Measurements from ENCODE around the gene DOK6.
"Not testable (repeated sequence)": the region's sequence is repeated elsewhere in the genome, so short reads cannot be mapped to it uniquely, and the experiment has no call there.

Gene DOK6

GRCh38 chr18:69845593-69846506 is 445.2 kb downstream of the DOK6 start:
- Histone ChIP-seq H3K9ac (ENCODE audit: low read depth, low read length) (no peak overlapping the region), H3K36me3 (ENCODE audit: insufficient read depth, low read length) (no peaks in the 10 kb centered on the region), H3K9me3 (replicated peaks; ENCODE audit: low read length) (no peaks in the 10 kb centered on the region), H3K4me3 (ENCODE audit: low read length) (no peak overlapping the region), H3K4me2 (ENCODE audit: low read length) (no peak overlapping the region), H3K4me1 (ENCODE audit: control insufficient read depth, insufficient read depth, low read length) (peaks cover 4% of the 10 kb centered on the region), H3K27me3 (ENCODE audit: control insufficient read depth, insufficient read depth, low read length) (no peaks in the 10 kb centered on the region)

- no peaks in the 10 kb centered on the region for H3K4me1 ChIP-seq (ENCODE audit: control insufficient read depth, insufficient read depth, low read length)
- no peak overlapping the region for H3K9ac ChIP-seq (ENCODE audit: low read depth, low read length)
- no peak overlapping the region for H3K4me3 ChIP-seq (ENCODE audit: low read length)
- H3K36me3 ChIP-seq (ENCODE audit: insufficient read depth, low read length): no peaks in the 10 kb centered on the region
- H3K27me3 ChIP-seq (ENCODE audit: control insufficient read depth, insufficient read depth, low read length): no peaks in the 10 kb centered on the region
- H3K4me2 ChIP-seq (ENCODE audit: low read length): no peak overlapping the region
- no peaks in the 10 kb centered on the region for H3K9me3 ChIP-seq (replicated peaks; ENCODE audit: low read length)
These were observed 452.4 kb downstream of the DOK6 start for GRCh38 chr18:69853051-69853450.

GRCh38 chr18:69854455-69854854 is 453.8 kb downstream of the DOK6 start:
- Histone ChIP-seq H3K9me3 (replicated peaks; ENCODE audit: low read length) (no peaks in the 10 kb centered on the region), H3K4me2 (ENCODE audit: low read length) (no peak overlapping the region), H3K27me3 (ENCODE audit: control insufficient read depth, insufficient read depth, low read length) (no peaks in the 10 kb centered on the region), H3K9ac (ENCODE audit: low read depth, low read length) (no peak overlapping the region), H3K4me3 (ENCODE audit: low read length) (no peak overlapping the region), H3K36me3 (ENCODE audit: insufficient read depth, low read length) (no peaks in the 10 kb centered on the region), H3K4me1 (ENCODE audit: control insufficient read depth, insufficient read depth, low read length) (no peaks in the 10 kb centered on the region)

GRCh38 chr18:69858897-69859296 is 458.2 kb downstream of the DOK6 start:
- Histone ChIP-seq H3K4me1 (ENCODE audit: control insufficient read depth, insufficient read depth, low read length) (no peaks in the 10 kb centered on the region), H3K4me2 (ENCODE audit: low read length) (no peak overlapping the region), H3K4me3 (ENCODE audit: low read length) (no peak overlapping the region), H3K36me3 (ENCODE audit: insufficient read depth, low read length) (no peaks in the 10 kb centered on the region), H3K27me3 (ENCODE audit: control insufficient read depth, insufficient read depth, low read length) (no peaks in the 10 kb centered on the region), H3K9me3 (replicated peaks; ENCODE audit: low read length) (no peaks in the 10 kb centered on the region), H3K9ac (ENCODE audit: low read depth, low read length) (no peak overlapping the region)

GRCh38 chr18:69864802-69865201 is 464.1 kb downstream of the DOK6 start:
- not testable (repeated sequence) for H3K4me3 ChIP-seq (ENCODE audit: low read length); H3K4me2 ChIP-seq (ENCODE audit: low read length); H3K4me1 ChIP-seq (ENCODE audit: control insufficient read depth, insufficient read depth, low read length); H3K9ac ChIP-seq (ENCODE audit: low read depth, low read length); H3K36me3 ChIP-seq (ENCODE audit: insufficient read depth, low read length); H3K27me3 ChIP-seq (ENCODE audit: control insufficient read depth, insufficient read depth, low read length); H3K9me3 ChIP-seq (replicated peaks; ENCODE audit: low read length)

GRCh38 chr18:69865776-69866175 is 465.1 kb downstream of the DOK6 start:
- Histone ChIP-seq H3K4me3 (ENCODE audit: low read length) (no peak overlapping the region), H3K27me3 (ENCODE audit: control insufficient read depth, insufficient read depth, low read length) (no peaks in the 10 kb centered on the region), H3K4me1 (ENCODE audit: control insufficient read depth, insufficient read depth, low read length) (no peaks in the 10 kb centered on the region), H3K36me3 (ENCODE audit: insufficient read depth, low read length) (no peaks in the 10 kb centered on the region), H3K9me3 (replicated peaks; ENCODE audit: low read length) (no peaks in the 10 kb centered on the region), H3K4me2 (ENCODE audit: low read length) (no peak overlapping the region), H3K9ac (ENCODE audit: low read depth, low read length) (no peak overlapping the region)

GRCh38 chr18:69866212-69866611 is 465.5 kb downstream of the DOK6 start:
- no peak overlapping the region for H3K4me3 ChIP-seq (ENCODE audit: low read length)
- no peaks in the 10 kb centered on the region for H3K4me1 ChIP-seq (ENCODE audit: control insufficient read depth, insufficient read depth, low read length)
- H3K36me3 ChIP-seq (ENCODE audit: insufficient read depth, low read length): no peaks in the 10 kb centered on the region

GRCh38 chr18:69870736-69871135 is 470.0 kb downstream of the DOK6 start:
- no peak overlapping the region for H3K4me2 ChIP-seq (ENCODE audit: low read length)
- H3K27me3 ChIP-seq (ENCODE audit: control insufficient read depth, insufficient read depth, low read length): no peaks in the 10 kb centered on the region
- no peak overlapping the region for H3K4me3 ChIP-seq (ENCODE audit: low read length)
- no peaks in the 10 kb centered on the region for H3K9me3 ChIP-seq (replicated peaks; ENCODE audit: low read length)
- no peaks in the 10 kb centered on the region for H3K4me1 ChIP-seq (ENCODE audit: control insufficient read depth, insufficient read depth, low read length)
- no peak overlapping the region for H3K9ac ChIP-seq (ENCODE audit: low read depth, low read length)
- H3K36me3 ChIP-seq (ENCODE audit: insufficient read depth, low read length): no peaks in the 10 kb centered on the region

More at GRCh38 chr18:69866212-69866611, 465.5 kb downstream of the DOK6 start:
- H3K4me2 ChIP-seq (ENCODE audit: low read length): no peak overlapping the region
- no peaks in the 10 kb centered on the region for H3K9me3 ChIP-seq (replicated peaks; ENCODE audit: low read length)
- H3K27me3 ChIP-seq (ENCODE audit: control insufficient read depth, insufficient read depth, low read length): no peaks in the 10 kb centered on the region
- H3K9ac ChIP-seq (ENCODE audit: low read depth, low read length): no peak overlapping the region

- Histone ChIP-seq H3K36me3 (ENCODE audit: insufficient read depth, low read length) (no peaks in the 10 kb centered on the region), H3K4me2 (ENCODE audit: low read length) (no peak overlapping the region), H3K9me3 (replicated peaks; ENCODE audit: low read length) (no peaks in the 10 kb centered on the region), H3K27me3 (ENCODE audit: control insufficient read depth, insufficient read depth, low read length) (no peaks in the 10 kb centered on the region), H3K4me3 (ENCODE audit: low read length) (no peak overlapping the region), H3K9ac (ENCODE audit: low read depth, low read length) (no peak overlapping the region), H3K4me1 (ENCODE audit: control insufficient read depth, insufficient read depth, low read length) (no peaks in the 10 kb centered on the region)
These were observed 470.7 kb downstream of the DOK6 start for GRCh38 chr18:69871363-69871762.

GRCh38 chr18:69872661-69873060 is 472.0 kb downstream of the DOK6 start:
- Histone ChIP-seq H3K4me1 (ENCODE audit: control insufficient read depth, insufficient read depth, low read length) (no peaks in the 10 kb centered on the region), H3K4me3 (ENCODE audit: low read length) (no peak overlapping the region), H3K36me3 (ENCODE audit: insufficient read depth, low read length) (no peaks in the 10 kb centered on the region), H3K27me3 (ENCODE audit: control insufficient read depth, insufficient read depth, low read length) (no peaks in the 10 kb centered on the region), H3K9me3 (replicated peaks; ENCODE audit: low read length) (no peaks in the 10 kb centered on the region), H3K4me2 (ENCODE audit: low read length) (no peak overlapping the region), H3K9ac (ENCODE audit: low read depth, low read length) (no peak overlapping the region)

GRCh38 chr18:69874058-69874457 is 473.4 kb downstream of the DOK6 start:
- Histone ChIP-seq H3K9me3 (replicated peaks; ENCODE audit: low read length) (no peaks in the 10 kb centered on the region), H3K27me3 (ENCODE audit: control insufficient read depth, insufficient read depth, low read length) (no peaks in the 10 kb centered on the region), H3K36me3 (ENCODE audit: insufficient read depth, low read length) (no peaks in the 10 kb centered on the region), H3K4me2 (ENCODE audit: low read length) (no peak overlapping the region), H3K9ac (ENCODE audit: low read depth, low read length) (no peak overlapping the region), H3K4me3 (ENCODE audit: low read length) (no peak overlapping the region), H3K4me1 (ENCODE audit: control insufficient read depth, insufficient read depth, low read length) (no peaks in the 10 kb centered on the region)

GRCh38 chr18:69876490-69876889 is 475.8 kb downstream of the DOK6 start:
- no peaks in the 10 kb centered on the region for H3K27me3 ChIP-seq (ENCODE audit: control insufficient read depth, insufficient read depth, low read length)

More at GRCh38 chr18:69876490-69876889, 475.8 kb downstream of the DOK6 start:
- no peak overlapping the region for H3K9ac ChIP-seq (ENCODE audit: low read depth, low read length)
- no peak overlapping the region for H3K4me3 ChIP-seq (ENCODE audit: low read length)
- no peak overlapping the region for H3K4me2 ChIP-seq (ENCODE audit: low read length)
- no peaks in the 10 kb centered on the region for H3K36me3 ChIP-seq (ENCODE audit: insufficient read depth, low read length)
- H3K9me3 ChIP-seq (replicated peaks; ENCODE audit: low read length): no peaks in the 10 kb centered on the region
- H3K4me1 ChIP-seq (ENCODE audit: control insufficient read depth, insufficient read depth, low read length): no peaks in the 10 kb centered on the region
